HepG2 (cell line): ENCODE data around the gene OR6X1.

Source experiments
- EP300 ChIP-seq, 3 experiments: sonication (generic) in 1 of 3; formaldehyde crosslinking in 1 of 3; IDR thresholded peaks; 2 replicates each; pipeline versions ENCODE4 v1.5.1 to v1.6.1; 2011 to 2020; ENCODE audit warnings: low read depth in 2 of 3, low read length in 2 of 3, borderline replicate concordance in 1 of 3, improper control_type of control experiment in 1 of 3, mild to moderate bottlenecking in 1 of 3, missing genetic modification reagents in 1 of 3, moderate library complexity in 1 of 3
- ZBTB3 ChIP-seq: sonication (generic); formaldehyde crosslinking; IDR thresholded peaks from 2 replicates; pipeline ENCODE4 v1.4.0; 2020; ENCODE audit warnings: low read depth, mild to moderate bottlenecking, moderate library complexity, missing genetic modification reagents, borderline replicate concordance
- ZNF577 ChIP-seq: sonication (generic); formaldehyde crosslinking; IDR thresholded peaks from 2 replicates; pipeline ENCODE4 v1.4.0; 2020; ENCODE audit warnings: mild to moderate bottlenecking, low read depth, missing genetic modification reagents, borderline replicate concordance
- ZNF781 ChIP-seq: sonication (generic); formaldehyde crosslinking; IDR thresholded peaks from 2 replicates; pipeline ENCODE4 v1.5.1; 2020; ENCODE audit warnings: borderline replicate concordance, mild to moderate bottlenecking, missing genetic modification reagents; ENCODE audit errors: not compliant biosample characterization
- ZNF800 ChIP-seq: sonication (generic); formaldehyde crosslinking; IDR thresholded peaks from 2 replicates; pipeline ENCODE4 v1.4.0; 2020; ENCODE audit warnings: missing genetic modification reagents
- ZSCAN22 ChIP-seq: sonication (generic); formaldehyde crosslinking; IDR thresholded peaks from 2 replicates; pipeline ENCODE4 v1.4.0; 2020; ENCODE audit warnings: mild to moderate bottlenecking, missing genetic modification reagents

- TF ChIP-seq ZNF800 (CRISPR knock-in tag) (no peak), EP300 (IDR thresholded peaks at IDR 0.05; ENCODE audit: low read depth in 2 of 2, low read length in 2 of 2) (no peak), EP300 (CRISPR knock-in tag; IDR thresholded peaks at IDR 0.05; ENCODE audit: borderline replicate concordance) (no peak), ZNF577 (CRISPR knock-in tag) (no peak), ZSCAN22 (no peak), ZNF781 (CRISPR knock-in tag) (no peak), ZBTB3 (no peak)
These were observed 11.3 kb upstream of the OR6X1 start for GRCh38 chr11:123765601-123766000.
